Smooth muscle cell of the pulmonary artery (primary cell): ENCODE data around the gene SMG5. TPM values are rescaled to one million over a fixed set of nuclear protein-coding genes. Genes with fewer than 3 reads are reported as not detected.

Experiments
- total RNA-seq: library from RNA; depleted of rRNA; stranded (reverse); fragments of >200 nt; gene quantifications from 2 replicates; pipeline ENCODE4 v1.2.3, GENCODE V29; 2014

The SMG5 gene
- total RNA-seq: 52.3 and 71.4 TPM in 2 replicates

DNA sequence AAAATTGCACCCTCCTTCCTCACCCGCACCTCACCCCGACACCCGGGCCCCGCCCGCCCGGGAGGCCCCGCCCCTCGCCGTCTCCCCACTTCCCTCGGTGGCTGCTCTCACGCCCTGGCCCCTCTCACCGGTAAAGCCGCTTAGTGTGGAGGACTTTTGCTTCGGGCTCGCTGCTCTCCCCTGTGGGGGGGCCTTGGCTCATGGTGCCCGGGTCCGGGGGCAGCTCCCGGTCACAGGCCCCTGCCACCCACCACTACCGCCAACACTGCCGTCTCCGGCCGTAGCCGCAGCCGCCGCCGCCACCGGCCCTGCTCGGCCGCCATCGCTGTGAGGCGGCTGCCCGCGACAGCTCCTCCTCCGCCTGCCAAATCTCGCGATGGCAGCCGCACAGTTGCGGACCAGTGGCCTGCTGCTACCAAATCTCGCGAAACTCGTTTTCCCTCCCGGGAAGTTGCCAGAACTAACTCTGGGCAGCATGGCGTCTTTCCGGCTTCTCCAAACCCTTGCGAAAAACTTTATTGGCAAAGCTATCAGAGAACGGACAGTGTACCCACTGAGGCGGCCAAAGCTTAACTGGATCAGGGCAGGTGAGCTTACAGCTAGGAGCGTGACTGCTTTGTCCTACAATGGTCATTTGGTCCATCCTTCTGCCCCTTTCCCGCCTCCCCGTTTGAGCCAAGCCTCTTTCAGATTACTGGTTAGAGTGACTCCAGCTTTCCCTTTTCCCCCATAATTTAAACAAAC lies at the start of gene SMG5:
Gene SMG5, minus strand, starts transcription at position 347 of the 744 bp plus-strand sequence. Its CDS starts 145 bp downstream, at position 202.

GRCh38 chr1:156298852-156299357 lies 16.3 kb upstream of the SMG5 start, which contains the start of gene VHLL:
TSS of gene VHLL (minus strand) at chr1:156299307. CDS start at chr1:156299189, 118 bp downstream.

GRCh38 chr1:156295391-156295947 lies 12.8 kb upstream of the SMG5 start, which contains the start of gene GLMP:
TSS of gene GLMP (minus strand) at chr1:156295679. CDS start at chr1:156295645, 34 bp downstream.

DNA sequence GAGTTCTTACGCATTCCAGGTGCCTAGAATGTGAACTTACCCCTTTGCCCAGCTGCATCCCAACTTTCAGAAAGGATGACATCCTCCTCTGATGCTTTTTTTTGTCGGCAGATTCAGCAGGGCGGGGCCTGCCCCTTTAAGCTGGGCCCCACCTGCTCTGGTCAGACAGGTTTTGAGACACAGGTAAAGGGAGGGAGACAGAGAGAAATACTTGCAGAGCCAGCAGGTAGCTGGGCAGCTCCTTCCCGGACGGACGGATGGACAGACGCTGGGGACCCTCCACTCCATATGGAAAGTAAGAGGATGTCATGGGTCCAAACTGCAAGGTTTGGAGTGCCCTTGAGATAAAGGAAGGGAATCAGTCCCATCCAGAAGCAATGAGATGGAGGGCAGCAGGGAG lies 1.5 kb upstream of the SMG5 start, which contains the start of gene TMEM79:
Gene TMEM79, plus strand, starts transcription at position 214 of the 400 bp plus-strand sequence. CDS start 902 bp downstream, outside the sequence.

GRCh38 chr1:156247460-156248322 lies 34.9 kb downstream of the SMG5 start, which contains the start of gene PAQR6:
TSS of gene PAQR6 (minus strand) at chr1:156248056. CDS start at chr1:156246731, 1,325 bp downstream.

GRCh38 chr1:156241926-156242325 lies 40.7 kb downstream of the SMG5 start, which contains the start of gene BGLAP:
TSS of gene BGLAP (plus strand) at chr1:156242184. CDS start at chr1:156242232, 48 bp downstream.

GRCh38 chr1:156212833-156213643 lies 69.6 kb downstream of the SMG5 start, which contains the start of gene PMF1:
TSS of gene PMF1 (plus strand) at chr1:156213007. CDS start at chr1:156213016, 9 bp downstream.

Other genes with a start within 250 kb of the SMG5 start
- 15.6 and 21.3 TPM in 2 replicates for gene UBQLN4, start 229.0 kb downstream of the SMG5 start, total RNA-seq
- gene LAMTOR2, start 228.0 kb downstream of the SMG5 start, total RNA-seq: 47.6 and 56.5 TPM in 2 replicates
- not detected in 2 replicates for gene RAB25, start 221.7 kb downstream of the SMG5 start, total RNA-seq
- gene MEX3A, start 200.4 kb downstream of the SMG5 start, total RNA-seq: 1.2 and 4.1 TPM in 2 replicates
- gene LMNA, start 168.1 kb downstream of the SMG5 start, total RNA-seq: 1,049 and 1,502 TPM in 2 replicates
- gene SEMA4A, start 129.2 kb downstream of the SMG5 start, total RNA-seq: 1.6 and 2.7 TPM in 2 replicates
- gene SLC25A44, start 88.7 kb downstream of the SMG5 start, total RNA-seq: 11.2 and 11.3 TPM in 2 replicates
- gene PMF1, start 69.8 kb downstream of the SMG5 start, total RNA-seq: 16.9 and 20.3 TPM in 2 replicates
- gene BGLAP, start 40.6 kb downstream of the SMG5 start, total RNA-seq: 0.26 and 0.50 TPM in 2 replicates
- 0.46 and 0.56 TPM in 2 replicates for gene PAQR6, start 34.8 kb downstream of the SMG5 start, total RNA-seq
- 2.0 and 2.6 TPM in 2 replicates for gene TMEM79, start 1.5 kb upstream of the SMG5 start, total RNA-seq
- 68.6 and 85.1 TPM in 2 replicates for gene GLMP, start 12.9 kb upstream of the SMG5 start, total RNA-seq
- 0.13 and 0.92 TPM in 2 replicates for gene VHLL, start 16.5 kb upstream of the SMG5 start, total RNA-seq
- 271 and 277 TPM in 2 replicates for gene CCT3, start 55.5 kb upstream of the SMG5 start, total RNA-seq
- gene TSACC, start 55.7 kb upstream of the SMG5 start, total RNA-seq: not detected in 2 replicates
- gene RHBG, start 86.4 kb upstream of the SMG5 start, total RNA-seq: not detected in 2 replicates
- 11.8 and 13.9 TPM in 2 replicates for gene MEF2D, start 217.9 kb upstream of the SMG5 start, total RNA-seq